Left ventricle myocardium inferior (tissue), 1 donor: ENCODE data around the gene ARHGEF37. TPM values are rescaled to one million over a fixed set of nuclear protein-coding genes. Genes with fewer than 3 reads are reported as not detected.
A peak's percentile ranks its signal among the peaks of the same experiment; 100 is the strongest.

ENCODE experiments used
- DNase-seq: peaks from one replicate; pipeline ENCODE4 v3.0.0-alpha.2; 2020
- H3K27ac ChIP-seq: fragments of 200-600 bp; replicated peaks from 2 replicates; pipeline ENCODE4 v1.8.0; 2021
- H3K27me3 ChIP-seq: fragments of 200-600 bp; 2 replicates; pipeline ENCODE4 v1.8.0; 2021; ENCODE audit warnings: low read depth
- H3K36me3 ChIP-seq: fragments of 200-600 bp; 2 replicates; pipeline ENCODE4 v1.8.0; 2021
- H3K4me1 ChIP-seq: fragments of 200-600 bp; 2 replicates; pipeline ENCODE4 v1.8.0; 2021
- H3K4me3 ChIP-seq: fragments of 200-600 bp; 2 replicates; pipeline ENCODE4 v1.8.0; 2021; ENCODE audit warnings: mild to moderate bottlenecking, moderate library complexity
- H3K9me3 ChIP-seq: fragments of 200-600 bp; replicated peaks from 2 replicates; pipeline ENCODE4 v1.8.0; 2021
- CTCF ChIP-seq: fragments of 200-600 bp; IDR thresholded peaks from 2 replicates; pipeline ENCODE4 v1.8.0; 2021; ENCODE audit warnings: antibody characterized with exemption, mild to moderate bottlenecking, borderline replicate concordance
- intact Hi-C: fragments of 100-400 bp; cut with micrococcal nuclease; formaldehyde crosslinking; loops from one replicate; pipeline ENCODE4 v1.11.0; 2022
- total RNA-seq: library from RNA; stranded (reverse); fragmentation: NEBNext Ultra II Directional; extraction: Animal tissue kit (Norgen Biotek cat#: 25700); gene quantifications from one replicate; pipeline ENCODE4 v1.2.1, GENCODE V29; 2021
- donor health status: DM: no; HTN: yes; CAD: no; lungs with severe emphysema.

The ARHGEF37 gene
- total RNA-seq, 1 donor from 2014 or later: 22.8 TPM

- Histone ChIP-seq H3K36me3 (no peaks in the 10 kb centered on the region), H3K4me1 (peaks cover 39% of the 10 kb centered on the region), H3K27me3 (no peaks in the 10 kb centered on the region), H3K9me3 (no peaks in the 10 kb centered on the region), H3K27ac (no peak overlapping the region), H3K4me3 (no peak overlapping the region)
- TF ChIP-seq CTCF: no peak
- intact Hi-C loops: loop anchor here (5.0 to 10.0 kb wide), 2 partner anchors 191 to 348 kb away; no protein-coding TSS in a partner anchor
- DNase-seq: no peak
Observed at GRCh38 chr5:149636191-149636860, 55.0 kb downstream of the ARHGEF37 start.

GRCh38 chr5:149636861-149637246 is 55.6 kb downstream of the ARHGEF37 start:
- intact Hi-C loops: loop anchor here (5.0 to 10.0 kb wide), 2 partner anchors 190 to 348 kb away; no protein-coding TSS in a partner anchor
- Histone ChIP-seq H3K9me3 (no peaks in the 10 kb centered on the region), H3K4me1 (peaks cover 41% of the 10 kb centered on the region), H3K36me3 (no peaks in the 10 kb centered on the region), H3K4me3 (no peak overlapping the region), H3K27ac (no peak overlapping the region), H3K27me3 (no peaks in the 10 kb centered on the region)
- no peak for DNase-seq
- TF ChIP-seq CTCF: peak; percentile 83

DNA sequence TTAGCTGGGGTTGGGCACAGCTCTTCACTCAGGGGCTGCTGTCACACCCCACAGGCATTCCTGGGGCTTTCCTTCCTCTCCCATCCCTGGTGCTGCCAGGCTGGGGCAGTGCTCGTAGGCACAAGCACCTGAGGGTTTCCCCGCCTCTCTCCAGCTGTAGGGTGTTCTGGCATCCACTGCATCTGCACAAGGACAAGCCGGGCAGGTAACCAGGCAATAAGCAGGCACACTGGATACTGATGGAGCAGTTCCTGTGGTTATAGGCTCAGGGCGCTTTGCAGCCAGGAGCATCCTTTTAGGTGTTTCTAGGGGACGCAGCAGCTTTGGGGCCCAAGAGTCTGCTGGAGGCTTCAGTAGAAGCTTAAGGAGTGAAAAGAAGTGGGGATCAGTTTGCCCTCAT is 56.8 kb downstream of the ARHGEF37 start:
- H3K36me3 ChIP-seq: no peaks in the 10 kb centered on the region
- no peak for DNase-seq
- H3K27me3 ChIP-seq: no peaks in the 10 kb centered on the region
- no peak overlapping the region for H3K27ac ChIP-seq
- no peaks in the 10 kb centered on the region for H3K9me3 ChIP-seq
- no peak overlapping the region for H3K4me3 ChIP-seq
- TF ChIP-seq CTCF: no peak
- H3K4me1 ChIP-seq: peaks cover 29% of the 10 kb centered on the region
- intact Hi-C loops: loop anchor here (5.0 to 10.0 kb wide), 2 partner anchors 189 to 347 kb away; no protein-coding TSS in a partner anchor

DNA sequence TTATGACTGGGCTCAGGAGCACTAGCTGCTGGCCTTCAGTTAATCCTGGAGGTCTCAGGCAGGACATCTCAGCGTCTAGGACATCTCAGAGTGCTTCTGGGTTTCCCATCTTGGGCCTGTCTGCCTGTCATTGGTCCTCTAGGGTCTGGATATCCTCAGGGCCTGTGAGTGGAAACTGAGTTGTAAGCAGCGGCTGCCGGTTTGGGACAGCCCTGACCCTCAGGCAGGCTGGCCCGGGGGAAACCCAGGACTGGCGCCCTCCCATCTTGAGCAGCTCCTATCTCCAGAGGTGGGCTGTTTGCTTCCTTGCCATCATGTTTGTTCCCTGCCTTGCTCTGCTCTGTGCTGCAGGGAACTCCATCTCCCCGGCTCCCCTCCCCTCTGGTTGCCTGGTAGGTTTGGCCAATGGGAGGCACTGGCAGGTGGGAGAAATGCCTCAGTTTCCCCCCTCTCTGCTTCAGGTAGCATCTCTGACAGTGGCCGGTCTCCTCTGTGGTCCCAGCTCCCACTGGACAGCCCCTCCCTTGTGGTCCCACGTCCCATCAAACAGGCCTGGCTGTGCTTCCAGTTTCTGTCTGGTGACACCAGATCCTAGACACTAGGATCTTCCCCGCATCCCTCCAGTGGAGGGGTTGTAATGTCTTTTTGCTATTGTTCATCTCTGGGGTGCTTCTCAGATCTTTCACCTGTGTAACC is 57.4 kb downstream of the ARHGEF37 start:
- intact Hi-C loops: loop anchor here (5.0 to 10.0 kb wide), 2 partner anchors 189 to 346 kb away; no protein-coding TSS in a partner anchor

GRCh38 chr5:149639737-149640136 is 58.4 kb downstream of the ARHGEF37 start:
- H3K36me3 ChIP-seq: no peaks in the 10 kb centered on the region
- DNase-seq: peak; percentile 28
- intact Hi-C loops: loop anchor here (5.0 to 10.0 kb wide), 2 partner anchors 188 to 345 kb away; no protein-coding TSS in a partner anchor
- peak overlapping the region; percentile 79 for H3K27ac ChIP-seq
- H3K27me3 ChIP-seq: no peaks in the 10 kb centered on the region
- no peaks in the 10 kb centered on the region for H3K9me3 ChIP-seq
- TF ChIP-seq CTCF: no peak
- no peak overlapping the region for H3K4me3 ChIP-seq
- H3K4me1 ChIP-seq: peaks cover 29% of the 10 kb centered on the region

More for the DNA sequence above, 57.4 kb downstream of the ARHGEF37 start:
- no peaks in the 10 kb centered on the region for H3K36me3 ChIP-seq
- H3K4me3 ChIP-seq: no peak overlapping the region
- peak overlapping the region; percentile 79 for H3K27ac ChIP-seq
- no peak for DNase-seq
- no peaks in the 10 kb centered on the region for H3K9me3 ChIP-seq
- H3K27me3 ChIP-seq: no peaks in the 10 kb centered on the region
- TF ChIP-seq CTCF: no peak
- peaks cover 29% of the 10 kb centered on the region for H3K4me1 ChIP-seq
